ENCODE measurements around the gene CASP3.
"Not testable (repeated sequence)": the region's sequence is repeated elsewhere in the genome, so short reads cannot be mapped to it uniquely, and the experiment has no call there.

The CASP3 gene

DNA sequence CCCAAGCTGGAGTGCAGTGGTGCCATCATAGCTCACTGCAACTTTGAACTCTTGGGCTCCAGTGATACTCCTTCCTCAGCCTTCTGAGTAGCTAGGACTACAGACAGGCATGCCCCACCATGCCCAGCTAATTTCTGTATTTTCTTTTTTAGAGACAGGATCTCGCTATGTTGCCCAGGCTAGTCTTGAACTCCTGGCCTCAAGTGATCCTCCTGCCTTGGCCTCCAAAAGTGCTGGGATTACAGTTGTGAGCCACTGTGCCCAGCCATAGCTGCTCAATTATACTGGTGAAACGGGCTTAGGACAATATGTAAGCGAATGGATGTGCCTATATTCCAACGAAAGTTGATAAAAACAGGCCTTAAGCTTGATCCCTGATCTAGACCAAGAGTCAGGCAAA lies 13.1 kb downstream of the CASP3 start:
- no peak for DNase-seq (ENCODE audit: low read depth in 1 of 2, low spot score in 1 of 2)

DNA sequence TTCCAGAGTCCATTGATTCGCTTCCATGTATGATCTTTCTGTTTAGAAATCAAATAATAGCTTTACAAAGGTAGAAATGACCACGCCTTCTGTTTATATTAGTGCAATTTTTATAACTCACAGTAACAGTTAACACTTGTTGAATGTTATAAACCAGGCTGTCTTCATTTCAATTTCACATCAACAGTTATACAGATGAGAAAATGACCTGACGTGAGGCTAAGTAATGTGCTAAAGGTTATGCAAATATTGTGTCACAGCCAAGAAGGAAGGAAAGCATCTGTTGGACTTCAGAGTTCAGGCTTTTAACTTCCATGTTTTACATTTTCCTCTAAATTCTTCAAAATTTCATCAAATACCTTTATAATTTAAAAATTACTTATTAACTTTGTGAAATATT lies 13.9 kb downstream of the CASP3 start:
- no peak for DNase-seq (ENCODE audit: low read depth in 1 of 2, low spot score in 1 of 2)

DNA sequence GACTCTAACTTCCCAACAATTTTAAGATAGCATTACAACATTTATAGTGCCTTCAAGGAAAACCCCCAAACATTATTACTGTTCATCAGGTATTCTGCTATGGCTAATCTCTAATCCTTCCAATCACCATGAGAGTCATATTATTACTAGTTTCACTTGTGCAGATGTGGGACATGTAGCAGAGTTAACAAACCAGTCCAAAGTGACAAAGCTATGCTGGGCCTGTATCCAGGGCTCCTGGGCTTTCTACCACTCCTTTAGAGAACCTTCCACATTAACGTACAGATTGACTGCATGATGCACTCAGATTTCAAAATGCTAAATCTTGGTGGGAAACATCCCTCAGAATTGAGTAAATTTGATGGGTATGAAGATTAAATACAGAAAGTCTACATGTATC lies 16.4 kb downstream of the CASP3 start:
- no peak for DNase-seq (ENCODE audit: low read depth in 1 of 2, low spot score in 1 of 2)

DNA sequence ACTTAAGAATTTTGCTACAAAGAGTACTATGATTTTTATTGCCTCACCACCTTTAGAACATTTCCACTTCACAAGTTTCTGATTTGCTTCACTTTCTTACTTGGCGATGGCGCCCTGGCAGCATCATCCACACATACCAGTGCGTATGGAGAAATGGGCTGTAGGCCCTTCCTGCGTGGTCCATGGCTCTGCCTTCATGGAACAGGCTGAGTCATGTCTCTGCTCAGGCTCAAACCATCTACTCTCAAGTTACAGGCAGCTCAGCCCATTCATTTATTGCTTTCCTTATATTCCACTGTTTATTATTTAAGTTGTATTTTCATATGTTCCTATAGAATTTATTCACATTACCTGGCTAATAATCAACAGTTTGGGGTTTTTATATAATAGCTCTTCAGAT lies 21.1 kb downstream of the CASP3 start:
- no peak for DNase-seq (ENCODE audit: low read depth in 1 of 2, low spot score in 1 of 2)

- DNase-seq (ENCODE audit: low read depth in 1 of 2, low spot score in 1 of 2): not testable (repeated sequence)
Observed at GRCh38 chr4:184625783-184626596, 23.3 kb downstream of the CASP3 start.

DNA sequence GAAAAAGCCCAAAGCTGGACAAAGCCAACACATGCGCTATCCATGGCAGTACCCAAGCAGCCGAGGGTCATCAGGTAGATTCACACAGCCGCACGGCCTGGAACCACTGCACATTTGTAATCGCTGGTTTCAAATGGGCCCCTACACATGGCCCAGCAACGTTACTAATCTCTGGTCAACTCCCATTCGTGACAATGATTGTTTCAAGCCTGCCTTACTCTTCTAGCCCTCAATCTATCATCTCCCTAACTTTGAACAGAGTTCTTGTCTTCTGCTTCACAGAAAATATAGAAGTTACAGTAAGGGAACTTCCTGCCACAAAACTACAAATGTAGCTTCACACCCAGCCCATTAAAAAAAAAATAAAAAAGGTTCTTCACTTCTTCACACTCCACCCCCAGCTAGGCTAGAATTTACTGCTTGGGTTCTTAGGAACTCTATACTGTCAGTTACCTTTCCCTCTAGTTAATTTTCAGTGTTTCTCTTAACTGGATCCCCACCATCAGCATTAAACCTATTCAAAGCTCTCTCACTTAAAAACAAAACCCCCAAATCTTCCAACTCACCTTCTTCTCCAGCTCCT lies 24.2 kb downstream of the CASP3 start:
- DNase-seq (ENCODE audit: low read depth in 1 of 2, low spot score in 1 of 2): no peak

DNA sequence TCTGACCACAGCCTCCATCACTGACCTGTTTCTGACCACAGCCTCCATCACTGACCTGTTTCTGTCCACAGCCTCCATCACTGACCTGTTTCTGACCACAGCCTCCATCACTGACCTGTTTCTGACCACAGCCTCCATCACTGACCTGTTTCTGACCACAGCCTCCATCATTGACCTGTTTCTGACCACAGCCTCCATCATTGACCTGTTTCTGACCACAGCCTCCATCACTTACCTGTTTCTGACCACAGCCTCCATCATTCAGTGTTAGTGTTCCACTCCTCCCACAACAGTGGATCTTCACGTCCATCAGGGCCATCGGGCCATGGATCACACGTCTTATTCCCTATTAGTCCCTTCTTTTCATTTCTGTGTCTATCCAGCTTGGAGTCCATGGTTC lies 24.7 kb downstream of the CASP3 start:
- not testable (repeated sequence) for DNase-seq (ENCODE audit: low read depth in 1 of 2, low spot score in 1 of 2)

DNA sequence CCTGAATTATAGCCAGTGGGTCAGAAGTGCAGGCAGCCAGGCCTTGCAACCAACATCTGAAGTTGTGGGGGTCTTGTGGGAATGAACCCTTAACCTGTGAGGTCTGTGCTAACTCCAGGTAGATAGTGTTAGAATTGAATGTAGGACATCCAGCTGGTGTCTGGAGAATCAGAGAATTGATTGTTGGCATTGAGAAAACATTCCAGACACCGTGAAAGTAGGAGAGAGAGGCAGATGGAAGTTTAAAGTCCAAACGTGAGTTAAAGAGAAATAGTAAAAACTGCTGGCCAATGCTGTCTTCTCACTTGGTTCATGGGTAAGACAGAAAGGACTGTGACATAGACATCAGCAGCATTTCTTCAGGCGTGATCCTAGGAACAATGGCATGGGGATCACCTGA lies 27.7 kb downstream of the CASP3 start:
- DNase-seq (ENCODE audit: low read depth in 1 of 2, low spot score in 1 of 2): no peak

- no peak for DNase-seq (ENCODE audit: low read depth in 1 of 2, low spot score in 1 of 2)
Observed at GRCh38 chr4:184620212-184620867, 28.9 kb downstream of the CASP3 start.

GRCh38 chr4:184617600-184618196 lies 31.5 kb downstream of the CASP3 start:
- DNase-seq (ENCODE audit: low read depth in 1 of 2, low spot score in 1 of 2): no peak

DNA sequence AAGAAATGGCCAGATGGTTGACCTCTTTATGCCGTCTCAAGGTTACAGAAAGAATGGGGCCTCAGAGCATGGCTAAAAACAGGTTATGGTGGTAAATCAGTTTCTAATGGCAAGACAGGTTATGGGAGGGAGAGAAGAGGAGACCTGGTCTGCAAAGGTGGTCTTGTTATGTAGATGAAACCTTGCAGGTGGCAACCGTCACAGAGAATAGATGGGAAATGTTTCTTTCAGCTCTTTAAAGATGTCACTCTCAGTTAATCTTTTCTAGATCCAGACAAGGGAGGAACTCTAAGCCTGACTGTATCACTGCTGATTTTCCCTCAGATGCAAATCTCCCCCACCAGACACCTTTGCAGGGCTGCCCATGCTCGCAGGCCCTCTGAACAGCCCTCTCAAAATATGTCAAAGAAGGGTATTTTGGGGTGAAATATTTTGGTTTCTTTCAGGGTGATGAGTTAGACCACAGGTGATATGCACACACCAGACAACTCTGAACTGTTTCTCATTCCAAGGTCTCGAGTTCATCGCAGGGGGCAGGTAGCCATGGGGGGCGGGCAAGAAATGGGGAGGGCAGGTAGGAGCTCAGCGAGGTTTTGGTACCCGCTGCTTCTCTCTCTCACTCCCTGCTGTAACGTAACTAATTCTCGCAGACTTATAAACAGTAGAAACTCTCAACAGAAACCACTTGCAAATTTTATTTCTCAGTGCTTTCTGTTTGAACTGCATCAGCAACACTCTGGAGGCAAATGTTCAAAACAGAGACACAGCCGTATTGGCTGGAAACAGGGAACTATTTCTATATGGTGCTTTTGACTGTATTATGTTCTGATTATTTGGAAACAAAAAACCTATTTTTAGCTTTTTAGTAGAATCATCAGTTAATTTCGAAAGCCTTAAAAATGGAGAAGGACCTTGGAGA lies 32.4 kb downstream of the CASP3 start:
- no peak for DNase-seq (ENCODE audit: low read depth in 1 of 2, low spot score in 1 of 2)

DNA sequence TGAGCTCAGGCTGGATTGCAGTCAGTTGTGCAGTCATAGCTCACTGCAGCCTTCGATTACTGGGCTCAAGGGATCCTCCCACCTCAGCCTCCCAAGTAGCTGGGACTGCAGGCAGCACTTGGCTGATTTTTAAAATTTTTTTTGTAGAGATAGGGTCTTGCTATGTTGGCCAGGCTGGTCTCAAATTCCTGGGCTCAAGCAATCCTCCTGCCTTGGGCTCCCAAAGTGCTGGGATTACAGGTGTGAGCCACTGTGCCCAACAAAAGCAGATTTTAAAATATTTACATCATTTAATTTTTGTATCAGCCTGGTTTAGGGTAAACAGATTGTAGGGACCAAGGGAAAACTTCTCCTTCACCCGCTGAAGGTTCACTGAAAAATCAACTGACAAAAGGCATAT lies 33.1 kb downstream of the CASP3 start:
- not testable (repeated sequence) for DNase-seq (ENCODE audit: low read depth in 1 of 2, low spot score in 1 of 2)

- DNase-seq (ENCODE audit: low read depth in 1 of 2, low spot score in 1 of 2): no peak
Observed at GRCh38 chr4:184614509-184614908, 34.7 kb downstream of the CASP3 start.

- DNase-seq (ENCODE audit: low read depth in 1 of 2, low spot score in 1 of 2): no peak
Observed at GRCh38 chr4:184613405-184613804, 35.8 kb downstream of the CASP3 start.

- no peak for DNase-seq (ENCODE audit: low read depth in 1 of 2, low spot score in 1 of 2)
Observed at GRCh38 chr4:184612074-184612473, 37.2 kb downstream of the CASP3 start.

DNA sequence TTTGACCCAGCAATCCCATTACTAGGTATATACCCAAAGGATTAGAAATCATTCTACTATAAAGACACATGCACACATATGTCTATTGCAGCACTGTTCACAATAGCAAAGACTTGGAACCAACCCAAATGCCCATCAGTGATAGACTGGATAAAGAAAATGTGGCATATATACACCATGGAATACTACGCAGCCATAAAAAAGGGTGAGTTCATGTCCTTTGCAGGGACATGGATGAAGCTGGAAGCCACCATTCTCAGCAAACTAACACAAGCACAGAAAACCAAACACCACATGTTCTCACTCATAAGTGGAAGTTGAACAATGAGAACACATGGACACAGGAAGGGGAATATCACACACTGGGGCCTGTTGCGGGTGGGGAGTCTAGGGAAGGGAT lies 41.8 kb downstream of the CASP3 start:
- not testable (repeated sequence) for DNase-seq (ENCODE audit: low read depth in 1 of 2, low spot score in 1 of 2)

DNA sequence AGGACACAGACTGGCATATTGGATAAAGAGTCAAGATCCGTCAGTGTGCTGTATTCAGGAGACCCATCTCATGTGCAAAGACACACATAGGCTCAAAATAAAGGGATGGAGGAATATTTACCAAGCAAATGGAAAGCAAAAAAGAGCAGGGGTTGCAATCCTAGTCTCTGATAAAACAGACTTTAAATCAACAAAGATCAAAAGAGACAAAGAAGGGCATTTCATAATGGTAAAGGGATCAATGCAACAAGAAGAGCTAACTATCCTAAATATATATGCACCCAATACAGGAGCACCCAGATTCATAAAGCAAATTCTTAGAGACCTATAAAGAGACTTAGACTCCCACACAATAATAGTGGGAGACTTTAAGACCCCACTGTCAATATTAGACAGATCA lies 46.4 kb downstream of the CASP3 start:
- not testable (repeated sequence) for DNase-seq (ENCODE audit: low read depth in 1 of 2, low spot score in 1 of 2)

DNA sequence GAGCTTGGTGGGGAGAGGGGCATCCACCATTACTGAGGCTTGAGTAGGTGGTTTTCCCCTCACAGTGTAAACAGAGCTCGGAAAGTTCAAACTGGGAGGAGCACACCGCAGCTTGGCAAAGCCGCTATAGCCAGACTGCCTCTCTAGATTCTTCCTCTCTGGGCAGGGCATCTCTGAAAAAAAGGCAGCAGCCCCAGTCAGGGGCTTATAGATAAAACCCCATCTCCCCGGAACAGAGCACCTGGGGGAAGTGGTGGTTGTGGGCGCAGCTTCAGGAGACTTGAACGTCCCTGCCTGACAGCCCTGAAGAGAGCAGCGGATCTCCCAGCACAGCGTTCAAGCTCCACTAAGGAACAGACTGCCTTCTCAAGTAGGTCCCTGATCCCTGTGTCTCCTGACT lies 48.3 kb downstream of the CASP3 start:
- not testable (repeated sequence) for DNase-seq (ENCODE audit: low read depth in 1 of 2, low spot score in 1 of 2)

DNA sequence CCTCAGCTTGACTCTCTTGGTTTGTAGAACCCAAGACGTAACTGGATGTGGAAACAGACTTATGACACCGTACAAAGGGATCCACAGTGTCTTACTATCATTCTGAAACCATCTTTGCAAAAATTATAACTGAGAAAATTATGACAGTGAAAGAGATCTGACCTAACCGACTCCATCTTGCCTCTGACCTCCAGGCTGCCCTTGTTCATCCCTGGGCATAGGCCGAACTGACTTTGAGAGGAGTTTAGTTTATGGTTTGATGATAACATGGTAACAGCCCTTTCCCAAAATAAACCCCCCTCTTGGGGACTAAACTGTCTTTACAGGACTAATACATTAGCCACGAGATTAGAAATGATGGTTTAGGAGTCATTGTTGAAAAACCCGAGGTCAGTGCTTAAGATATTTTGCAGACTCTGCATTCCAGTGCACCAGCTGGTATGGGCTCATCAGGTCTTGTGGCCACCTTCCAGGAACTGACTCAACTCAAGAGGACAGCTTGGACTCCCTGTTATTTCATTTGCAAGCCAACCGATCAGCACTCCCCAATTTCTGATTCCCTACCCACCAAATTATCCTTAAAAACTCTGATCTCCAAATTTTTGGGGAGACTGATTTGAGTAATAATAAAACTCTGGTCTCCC lies 49.6 kb downstream of the CASP3 start:
- DNase-seq (ENCODE audit: low read depth in 1 of 2, low spot score in 1 of 2): no peak

DNA sequence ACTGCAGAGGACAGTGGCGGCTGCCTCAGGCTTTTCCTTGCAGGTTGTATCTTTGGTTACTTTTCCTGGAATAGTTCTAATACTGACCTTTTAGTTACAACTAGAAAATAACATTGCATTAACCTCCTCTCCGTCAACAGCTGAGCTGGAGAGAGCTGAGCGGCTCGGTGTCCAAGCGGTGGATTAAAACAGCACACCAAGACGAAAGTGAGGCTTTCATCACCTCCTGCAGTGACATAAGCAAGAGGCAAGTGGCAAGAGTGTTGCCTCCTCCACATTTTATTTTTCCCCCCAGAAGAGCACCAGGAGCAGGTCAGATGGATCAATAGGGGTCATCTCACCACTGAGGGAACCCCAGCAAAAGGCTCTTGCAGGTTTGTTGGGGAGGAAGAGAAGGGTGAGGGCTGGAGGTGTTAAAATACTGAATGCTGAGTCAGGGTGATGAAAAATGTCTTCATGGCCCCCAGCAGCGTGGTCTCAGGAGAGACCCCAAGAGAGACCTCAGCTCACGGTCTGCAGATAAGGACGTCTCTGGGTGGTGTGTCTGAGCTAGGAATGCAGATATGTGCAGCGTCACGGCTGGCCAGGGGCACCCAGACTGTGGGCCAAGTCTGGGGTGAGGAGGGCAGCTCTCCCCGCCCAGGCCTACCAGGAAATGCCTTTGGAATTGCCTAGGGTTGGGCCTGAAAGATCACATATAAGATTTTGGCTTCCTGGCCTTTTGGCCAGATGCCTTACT lies 50.3 kb downstream of the CASP3 start:
- no peak for DNase-seq (ENCODE audit: low read depth in 1 of 2, low spot score in 1 of 2)
